K562 (cell line): Measurements from ENCODE around the gene GLIS1. TPM values are rescaled to one million over a fixed set of nuclear protein-coding genes. Genes with fewer than 3 reads are reported as not detected.

Source experiments
- ATAC-seq: fragments of 200-7000 bp; cut with Tn5 transposase; 3 replicates; pipeline ENCODE4 v1.9.1; 2020; ENCODE audit warnings: moderate library complexity
- BruUV-seq: library from RNA; stranded (reverse); fragments of 400-500 nt; replicated peaks from 2 replicates; lab custom pipeline; 2021; lab: Mats Ljungman, UMichigan
- CTCF ChIA-PET: fragments of 300-600 bp; formaldehyde crosslinking; extraction: SDS; loops from one replicate; lab custom pipeline; 2021; ENCODE audit warnings: low intra/inter-chr PET ratio; lab: Yijun Ruan, JAX
- POLR2A ChIA-PET: fragments of 300-600, 350-650 bp; sonication (Branson Sonifier 250); formaldehyde crosslinking; extraction: SDS; loops from one replicate; lab custom pipeline; 2021; ENCODE audit warnings: antibody characterized with exemption, inconsistent platforms; lab: Yijun Ruan, JAX
- DNase-seq, 4 experiments: peaks; one replicate each; pipeline versions ENCODE4 v3.0.0 to v3.0.0-alpha.2; 2011 to 2018; ENCODE audit warnings: low spot score in 3 of 4, mixed read lengths in 3 of 4; ENCODE audit errors: extremely low read depth in 1 of 4
- FAIRE-seq: peaks from 2 replicates; lab custom pipeline; 2011; peaks lifted over from hg19 to GRCh38; lab: Jason Lieb, UNC
- H2AFZ ChIP-seq: 2 replicates; pipeline ENCODE4 v1.6.0; 2011; ENCODE audit warnings: low read depth, low read length, control low read depth, inconsistent platforms
- H3K27ac ChIP-seq: fragments of 200-600 bp; 3 replicates; pipeline ENCODE4 v1.8.0; 2011; ENCODE audit warnings: low read depth, mild to moderate bottlenecking, control low read depth, inconsistent platforms, low read length, moderate library complexity, mixed read lengths; ENCODE audit errors: extremely low read depth
- H3K27me3 ChIP-seq, 2 experiments: fragments of 300-600 bp in 1 of 2; 2 replicates in 1 of 2; 3 replicates in 1 of 2; pipeline versions ENCODE4 v1.6.0 to v1.8.0; 2011; ENCODE audit warnings: inconsistent platforms in 2 of 2, low read length in 2 of 2, mild to moderate bottlenecking in 1 of 2, mixed read lengths in 1 of 2, moderate library complexity in 1 of 2; ENCODE audit not compliant: control insufficient read depth in 2 of 2, insufficient read depth in 2 of 2
- H3K36me3 ChIP-seq: fragments of 300-600 bp; 3 replicates; pipeline ENCODE4 v1.8.0; 2011; ENCODE audit warnings: mild to moderate bottlenecking, low read length, inconsistent platforms; ENCODE audit not compliant: control insufficient read depth, insufficient read depth
- H3K4me1 ChIP-seq, 2 experiments: fragments of 200-600 bp in 1 of 2; replicated peaks in 1 of 2; 2 replicates in 1 of 2; 3 replicates in 1 of 2; pipeline versions ENCODE4 v1.5.1 to v1.8.0; 2011; ENCODE audit warnings: inconsistent platforms in 2 of 2, low read length in 2 of 2, mild to moderate bottlenecking in 1 of 2, mixed read lengths in 1 of 2, moderate library complexity in 1 of 2; ENCODE audit not compliant: control insufficient read depth in 2 of 2, insufficient read depth in 2 of 2
- H3K4me2 ChIP-seq: 2 replicates; pipeline ENCODE4 v1.6.1; 2011; ENCODE audit warnings: low read length, control low read depth, inconsistent platforms, mixed read lengths; ENCODE audit not compliant: insufficient read depth
- H3K4me3 ChIP-seq: fragments of 200-600 bp; sonication (generic), shearing (Covaris generic); 2 replicates; pipeline ENCODE4 v1.5.1; 2016; ENCODE audit warnings: control low read depth, inconsistent platforms
- H3K79me2 ChIP-seq: fragments of 200-600 bp; 3 replicates; pipeline ENCODE4 v1.8.0; 2011; ENCODE audit warnings: low read length, inconsistent platforms; ENCODE audit not compliant: control insufficient read depth, insufficient read depth
- H3K9ac ChIP-seq, 2 experiments: 2 replicates each; pipeline versions ENCODE4 v1.6.0 to v1.6.1; 2011; ENCODE audit warnings: low read depth in 2 of 2, low read length in 2 of 2, control low read depth in 1 of 2, inconsistent platforms in 1 of 2, mild to moderate bottlenecking in 1 of 2, mixed read lengths in 1 of 2; ENCODE audit not compliant: insufficient read depth in 1 of 2
- H3K9me1 ChIP-seq: one replicate; pipeline ENCODE4 v1.6.0; 2011; ENCODE audit warnings: inconsistent platforms, mild to moderate bottlenecking, low read length, moderate library complexity; ENCODE audit not compliant: control insufficient read depth, insufficient read depth
- H3K9me3 ChIP-seq: replicated peaks from 2 replicates; pipeline ENCODE4 v1.5.1; 2011; ENCODE audit warnings: low read depth, low read length, inconsistent platforms; ENCODE audit not compliant: control insufficient read depth, insufficient read depth
- H4K20me1 ChIP-seq: replicated peaks from 2 replicates; pipeline ENCODE4 v1.6.1; 2011; ENCODE audit warnings: low read length, inconsistent platforms, mixed read lengths; ENCODE audit not compliant: control insufficient read depth, insufficient read depth
- BRF1 ChIP-seq: IDR thresholded peaks from 3 replicates; pipeline ENCODE4 v1.6.1; 2011; ENCODE audit warnings: borderline replicate concordance, mild to moderate bottlenecking; ENCODE audit not compliant: insufficient read length; ENCODE audit errors: extremely low read depth
- MCM2 ChIP-seq: fragments of 450-650 bp; IDR thresholded peaks from 2 replicates; pipeline ENCODE4 v1.6.1; 2017; ENCODE audit warnings: low read depth, mild to moderate bottlenecking
- WGBS: fragments of 100-300 bp; shearing (Covaris generic); methylation state at CpG from one replicate; pipeline ENCODE4 v1.1.6; 2016; ENCODE audit warnings: low coverage, mixed read lengths; ENCODE audit not compliant: insufficient coverage; ENCODE audit errors: missing lambda C conversion rate; 5-methylcytosine and 5-hydroxymethylcytosine counted together
- in situ Hi-C: fragments of 300-500 bp; cut with MboI; formaldehyde crosslinking; loops from 4 replicates; pipeline ENCODE4 v1.15.0; 2018; ENCODE audit warnings: inconsistent platforms, mixed read lengths
- intact Hi-C: fragments of 100-400 bp; cut with micrococcal nuclease; formaldehyde crosslinking; loops from 2 replicates; pipeline ENCODE4 v1.14.2; 2022
- polyA plus RNA-seq, 8 experiments: library from polyadenylated mRNA; depleted of rRNA in 4 of 8; stranded (reverse) in 5 of 8; unstranded in 3 of 8; fragments of >200 nt; fragmentation: Nextera tagmentation in 2 of 8; fragmentation: Illumina TruSeq in 1 of 8; extraction: Ambion mirVana in 2 of 8; extraction: Trizol in 1 of 8; gene quantifications; 2 replicates each; pipeline versions ENCODE4 v1.2.1 to v1.2.3, GENCODE V29; 2011 to 2014; ENCODE audit warnings: inconsistent platforms in 1 of 8, missing spikeins in 1 of 8
- total RNA-seq, 7 experiments: library from RNA; depleted of rRNA in 6 of 7; stranded (reverse); fragments of >200 nt in 6 of 7; fragmentation: Illumina TruSeq in 2 of 7; extraction: Trizol in 2 of 7; gene quantifications; 2 replicates each; pipeline versions ENCODE4 v1.2.1 to v1.2.3, GENCODE V29; 2011 to 2021; ENCODE audit warnings: low replicate concordance in 1 of 7
- TF ChIP-seq, protein P1 (sequence below): fragments of 250-450 bp; sonication (Bioruptor Pico); IDR thresholded peaks from 2 replicates; pipeline ENCODE4 v1.8.0; 2022; ENCODE audit warnings: inconsistent platforms, mild to moderate bottlenecking, moderate library complexity, borderline replicate concordance
- TF ChIP-seq, protein P2 (sequence below): fragments of 150-350 bp; IDR thresholded peaks from 2 replicates; pipeline ENCODE4 v1.6.1; 2014; ENCODE audit warnings: low read depth, mild to moderate bottlenecking, low read length, borderline replicate concordance

GLIS1 gene
- total and polyA plus RNA-seq, 9 of the 15 experiments (the other 6 are each of a cell fraction or from before 2014, with no cell fraction given), result not detected

DNA sequence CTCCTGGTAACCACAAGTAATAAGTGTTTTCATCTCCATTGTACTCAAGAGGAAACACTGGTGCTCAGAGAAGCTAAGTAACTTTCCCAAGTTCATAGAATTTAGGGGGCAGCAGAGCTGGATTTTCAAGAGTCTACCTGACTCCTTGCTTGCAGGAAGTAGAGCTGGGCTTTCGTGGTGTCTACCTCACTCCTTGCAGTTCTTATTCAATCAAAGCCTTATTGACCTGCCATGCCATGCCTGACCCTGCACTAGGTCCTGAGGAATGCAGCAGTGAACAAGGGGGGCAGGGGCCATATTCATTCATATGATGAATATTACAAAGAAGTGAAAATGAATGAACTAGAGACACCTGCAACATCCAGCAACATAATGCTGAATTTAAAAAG, 93.3 kb downstream of the GLIS1 start:
- Histone ChIP-seq H3K79me2 (no peaks in the 10 kb centered on the region), H2AFZ (no peak overlapping the region), H3K36me3 (no peaks in the 10 kb centered on the region), H3K4me2 (no peak overlapping the region), H3K4me1 (no peaks in the 10 kb centered on the region), H3K4me3 (no peak overlapping the region), H3K27ac (no peak overlapping the region), H3K9me1 (no peaks in the 10 kb centered on the region), H4K20me1 (peaks cover 7% of the 10 kb centered on the region; the same call in 1 of the 2 replicates), H3K9ac (no peak overlapping the region), H3K9me3 (no peaks in the 10 kb centered on the region), H3K27me3 (peaks cover 29 to 51% of the 10 kb centered on the region in 2 experiments)
- BruUV-seq, result no TSS peak
- FAIRE-seq, result no peak
- POLR2A ChIA-PET, result interaction anchor here (0.6 kb wide), 1 partner anchor 305 kb away, joined by 5 read pairs; no protein-coding TSS in a partner anchor
- intact Hi-C loops (no loop called here), in situ Hi-C loops (no loop called here)
- no peak for ATAC-seq
- DNase-seq, result no peak
- TF ChIP-seq MCM2 (no peak), BRF1 (no peak)
- TF ChIP-seq, protein P1, sequence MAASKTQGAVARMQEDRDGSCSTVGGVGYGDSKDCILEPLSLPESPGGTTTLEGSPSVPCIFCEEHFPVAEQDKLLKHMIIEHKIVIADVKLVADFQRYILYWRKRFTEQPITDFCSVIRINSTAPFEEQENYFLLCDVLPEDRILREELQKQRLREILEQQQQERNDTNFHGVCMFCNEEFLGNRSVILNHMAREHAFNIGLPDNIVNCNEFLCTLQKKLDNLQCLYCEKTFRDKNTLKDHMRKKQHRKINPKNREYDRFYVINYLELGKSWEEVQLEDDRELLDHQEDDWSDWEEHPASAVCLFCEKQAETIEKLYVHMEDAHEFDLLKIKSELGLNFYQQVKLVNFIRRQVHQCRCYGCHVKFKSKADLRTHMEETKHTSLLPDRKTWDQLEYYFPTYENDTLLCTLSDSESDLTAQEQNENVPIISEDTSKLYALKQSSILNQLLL (CRISPR knock-in tag), result no peak
- TF ChIP-seq, protein P2, sequence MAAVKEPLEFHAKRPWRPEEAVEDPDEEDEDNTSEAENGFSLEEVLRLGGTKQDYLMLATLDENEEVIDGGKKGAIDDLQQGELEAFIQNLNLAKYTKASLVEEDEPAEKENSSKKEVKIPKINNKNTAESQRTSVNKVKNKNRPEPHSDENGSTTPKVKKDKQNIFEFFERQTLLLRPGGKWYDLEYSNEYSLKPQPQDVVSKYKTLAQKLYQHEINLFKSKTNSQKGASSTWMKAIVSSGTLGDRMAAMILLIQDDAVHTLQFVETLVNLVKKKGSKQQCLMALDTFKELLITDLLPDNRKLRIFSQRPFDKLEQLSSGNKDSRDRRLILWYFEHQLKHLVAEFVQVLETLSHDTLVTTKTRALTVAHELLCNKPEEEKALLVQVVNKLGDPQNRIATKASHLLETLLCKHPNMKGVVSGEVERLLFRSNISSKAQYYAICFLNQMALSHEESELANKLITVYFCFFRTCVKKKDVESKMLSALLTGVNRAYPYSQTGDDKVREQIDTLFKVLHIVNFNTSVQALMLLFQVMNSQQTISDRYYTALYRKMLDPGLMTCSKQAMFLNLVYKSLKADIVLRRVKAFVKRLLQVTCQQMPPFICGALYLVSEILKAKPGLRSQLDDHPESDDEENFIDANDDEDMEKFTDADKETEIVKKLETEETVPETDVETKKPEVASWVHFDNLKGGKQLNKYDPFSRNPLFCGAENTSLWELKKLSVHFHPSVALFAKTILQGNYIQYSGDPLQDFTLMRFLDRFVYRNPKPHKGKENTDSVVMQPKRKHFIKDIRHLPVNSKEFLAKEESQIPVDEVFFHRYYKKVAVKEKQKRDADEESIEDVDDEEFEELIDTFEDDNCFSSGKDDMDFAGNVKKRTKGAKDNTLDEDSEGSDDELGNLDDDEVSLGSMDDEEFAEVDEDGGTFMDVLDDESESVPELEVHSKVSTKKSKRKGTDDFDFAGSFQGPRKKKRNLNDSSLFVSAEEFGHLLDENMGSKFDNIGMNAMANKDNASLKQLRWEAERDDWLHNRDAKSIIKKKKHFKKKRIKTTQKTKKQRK, result no peak
- WGBS, result 0% methylated on average over 1 of the region's 1 CpG
- CTCF ChIA-PET, result no interaction called here
